HG02970 (cell line): ENCODE measurements around the gene SSH2.
"Not testable (repeated sequence)": the region's sequence is repeated elsewhere in the genome, so short reads cannot be mapped to it uniquely, and the experiment has no call there.

ENCODE experiments used
- ATAC-seq: cut with Tn5 transposase; IDR thresholded peaks from one replicate; pipeline ENCODE4 v1.9.1; 2021; ENCODE audit warnings: mild to moderate bottlenecking, moderate library complexity, moderate number of reproducible peaks; ENCODE audit not compliant: unreplicated experiment, low FRiP score

Gene SSH2

GRCh38 chr17:29930409-29931010 lies 482 bp upstream of the SSH2 start:
- ATAC-seq, result no peak

GRCh38 chr17:29929006-29929532 lies 959 bp downstream of the SSH2 start:
- no peak for ATAC-seq

- ATAC-seq, result no peak
Measured at GRCh38 chr17:29927546-29927945, 2.5 kb downstream of the SSH2 start.

- no peak for ATAC-seq
Measured at GRCh38 chr17:29924786-29925185, 5.2 kb downstream of the SSH2 start.

- no peak for ATAC-seq
Measured at GRCh38 chr17:29918922-29919856, 10.8 kb downstream of the SSH2 start.

- no peak for ATAC-seq
Measured at GRCh38 chr17:29918016-29918415, 12.0 kb downstream of the SSH2 start.

- no peak for ATAC-seq
Measured at GRCh38 chr17:29914819-29915537, 15.1 kb downstream of the SSH2 start.

GRCh38 chr17:29911641-29912177 lies 18.3 kb downstream of the SSH2 start:
- ATAC-seq, result no peak

GRCh38 chr17:29909236-29910003 lies 20.6 kb downstream of the SSH2 start:
- ATAC-seq, result no peak

GRCh38 chr17:29906969-29907368 lies 23.1 kb downstream of the SSH2 start:
- ATAC-seq, result no peak

- no peak for ATAC-seq
Measured at GRCh38 chr17:29905879-29906167, 24.2 kb downstream of the SSH2 start.

- ATAC-seq, result no peak
Measured at GRCh38 chr17:29905086-29905878, 24.7 kb downstream of the SSH2 start.

GRCh38 chr17:29903471-29903870 lies 26.6 kb downstream of the SSH2 start:
- ATAC-seq, result no peak

- not testable (repeated sequence) for ATAC-seq
Measured at GRCh38 chr17:29897136-29897535, 32.9 kb downstream of the SSH2 start.

- ATAC-seq, result no peak
Measured at GRCh38 chr17:29892201-29892600, 37.8 kb downstream of the SSH2 start.

- no peak for ATAC-seq
Measured at GRCh38 chr17:29891131-29891530, 38.9 kb downstream of the SSH2 start.

GRCh38 chr17:29885031-29885640 lies 44.9 kb downstream of the SSH2 start:
- no peak for ATAC-seq

- no peak for ATAC-seq
Measured at GRCh38 chr17:29883497-29883896, 46.5 kb downstream of the SSH2 start.

- ATAC-seq, result no peak
Measured at GRCh38 chr17:29881256-29881655, 48.8 kb downstream of the SSH2 start.
